HEK293 (cell line): Measurements from ENCODE around the gene BEND4.

Experiments
- CTCF ChIA-PET: fragments of 350-600 bp; formaldehyde crosslinking; extraction: SDS; loops from one replicate; lab custom pipeline; 2021; ENCODE audit warnings: antibody characterized with exemption; lab: Yijun Ruan, JAX
- POLR2A ChIA-PET: fragments of 300-600 bp; formaldehyde crosslinking; extraction: SDS; loops from one replicate; lab custom pipeline; 2020; ENCODE audit warnings: antibody characterized with exemption, inconsistent platforms; lab: Yijun Ruan, JAX
- H3K27ac ChIP-seq: fragments of 200-500 bp; sonication (Bioruptor generic); 2 replicates; pipeline ENCODE4 v1.5.1; 2014; ENCODE audit warnings: low read depth, low read length, control low read depth, inconsistent platforms; ENCODE audit errors: extremely low read depth
- H3K36me3 ChIP-seq, 2 experiments: fragments of 200-500 bp in 1 of 2; sonication (Bioruptor generic) in 1 of 2; 1 replicate in 1 of 2; 2 replicates in 1 of 2; pipeline ENCODE4 v1.5.1; 2014 to 2017; ENCODE audit warnings: inconsistent platforms in 2 of 2, low read length in 2 of 2; ENCODE audit not compliant: control insufficient read depth in 2 of 2, insufficient read depth in 1 of 2
- H3K4me1 ChIP-seq: fragments of 200-500 bp; sonication (Bioruptor generic); 2 replicates; pipeline ENCODE4 v1.5.1; 2014; ENCODE audit warnings: mild to moderate bottlenecking, low read length, inconsistent platforms; ENCODE audit not compliant: control insufficient read depth, insufficient read depth
- H3K4me3 ChIP-seq: 2 replicates; pipeline ENCODE4 v1.5.1; 2011; ENCODE audit warnings: low read depth, mild to moderate bottlenecking, control low read depth, low read length, moderate library complexity
- H3K9me3 ChIP-seq: fragments of 200-500 bp; sonication (Bioruptor generic); 2 replicates; pipeline ENCODE4 v1.5.1; 2014; ENCODE audit warnings: low read depth, low read length, inconsistent platforms; ENCODE audit not compliant: control insufficient read depth, insufficient read depth
- GLI4 ChIP-seq: fragments of 450-650 bp; formaldehyde crosslinking; IDR thresholded peaks from 2 replicates; pipeline ENCODE4 v1.5.1; 2016; ENCODE audit warnings: missing biosample characterization, missing genetic modification characterization
- INSM2 ChIP-seq: fragments of 450-650 bp; formaldehyde crosslinking; IDR thresholded peaks from 2 replicates; pipeline ENCODE4 v1.5.1; 2016; ENCODE audit warnings: missing biosample characterization, missing genetic modification characterization
- PRDM6 ChIP-seq: fragments of 450-650 bp; formaldehyde crosslinking; IDR thresholded peaks from 2 replicates; pipeline ENCODE4 v1.5.1; 2017; ENCODE audit warnings: missing biosample characterization, missing genetic modification characterization
- SALL2 ChIP-seq: fragments of 450-650 bp; formaldehyde crosslinking; IDR thresholded peaks from 2 replicates; pipeline ENCODE4 v1.5.0; 2017; ENCODE audit warnings: missing biosample characterization, mild to moderate bottlenecking, missing genetic modification characterization, borderline replicate concordance
- ZBTB17 ChIP-seq: fragments of 450-650 bp; formaldehyde crosslinking; IDR thresholded peaks from 2 replicates; pipeline ENCODE4 v1.5.1; 2016; ENCODE audit warnings: missing biosample characterization, missing genetic modification characterization
- ZBTB49 ChIP-seq: fragments of 450-650 bp; formaldehyde crosslinking; IDR thresholded peaks from 2 replicates; pipeline ENCODE4 v1.5.1; 2016; ENCODE audit warnings: missing biosample characterization, missing genetic modification characterization, low read depth
- ZNF114 ChIP-seq: fragments of 450-650 bp; formaldehyde crosslinking; IDR thresholded peaks from 2 replicates; pipeline ENCODE4 v1.5.0; 2017; ENCODE audit warnings: missing biosample characterization, missing genetic modification characterization
- ZNF211 ChIP-seq: fragments of 450-650 bp; formaldehyde crosslinking; IDR thresholded peaks from 2 replicates; pipeline ENCODE4 v1.5.1; 2016; ENCODE audit warnings: low read depth, missing biosample characterization, missing genetic modification characterization
- ZNF24 ChIP-seq: fragments of 450-650 bp; formaldehyde crosslinking; IDR thresholded peaks from 2 replicates; pipeline ENCODE4 v1.5.1; 2016; ENCODE audit warnings: missing biosample characterization, missing genetic modification characterization
- ZNF324 ChIP-seq: fragments of 450-650 bp; formaldehyde crosslinking; IDR thresholded peaks from 2 replicates; pipeline ENCODE4 v1.5.1; 2016; ENCODE audit warnings: missing biosample characterization, missing genetic modification characterization
- ZNF335 ChIP-seq: fragments of 450-650 bp; formaldehyde crosslinking; conservative IDR thresholded peaks from 2 replicates; pipeline ENCODE4 v1.5.1; 2016; ENCODE audit warnings: missing biosample characterization, missing genetic modification characterization
- ZNF394 ChIP-seq: fragments of 450-650 bp; formaldehyde crosslinking; IDR thresholded peaks from 2 replicates; pipeline ENCODE4 v1.5.1; 2016; ENCODE audit warnings: missing biosample characterization, missing genetic modification characterization, mild to moderate bottlenecking, moderate library complexity, borderline replicate concordance
- ZNF416 ChIP-seq: fragments of 450-650 bp; formaldehyde crosslinking; IDR thresholded peaks from 2 replicates; pipeline ENCODE4 v1.5.1; 2016; ENCODE audit warnings: missing biosample characterization, missing genetic modification characterization
- ZNF785 ChIP-seq: fragments of 450-650 bp; formaldehyde crosslinking; IDR thresholded peaks from 2 replicates; pipeline ENCODE4 v1.5.1; 2016; ENCODE audit warnings: missing biosample characterization, missing genetic modification characterization
- ZSCAN23 ChIP-seq: fragments of 450-650 bp; formaldehyde crosslinking; IDR thresholded peaks from 2 replicates; pipeline ENCODE4 v1.5.1; 2016; ENCODE audit warnings: missing biosample characterization, missing genetic modification characterization
- ZSCAN30 ChIP-seq: fragments of 450-650 bp; IDR thresholded peaks from 2 replicates; pipeline ENCODE4 v1.5.1; 2018; ENCODE audit warnings: missing biosample characterization, mild to moderate bottlenecking, missing genetic modification characterization, moderate library complexity
- ZXDB ChIP-seq: fragments of 450-650 bp; formaldehyde crosslinking; IDR thresholded peaks from 2 replicates; pipeline ENCODE4 v1.5.1; 2016; ENCODE audit warnings: missing biosample characterization, missing genetic modification characterization

BEND4 gene

GRCh38 chr4:42083816-42084215 lies 68.6 kb downstream of the BEND4 start:
- H3K9me3 ChIP-seq = no peaks in the 10 kb centered on the region
- CTCF ChIA-PET = no interaction called here
- H3K36me3 ChIP-seq = peaks cover 0 to 29% of the 10 kb centered on the region in 2 experiments; a peak in 2 of 3 replicates
- TF ChIP-seq SALL2 (tag by site-specific recombination) = no peak
- TF ChIP-seq ZNF211 = no peak
- no peak for TF ChIP-seq ZNF324 (tag by site-specific recombination)
- TF ChIP-seq ZNF785 (tag by site-specific recombination) = no peak
- no peak for TF ChIP-seq ZNF416 (tag by site-specific recombination)
- TF ChIP-seq ZNF335 (tag by site-specific recombination) = no peak
- no peak for TF ChIP-seq ZNF394 (tag by site-specific recombination)
- no peak for TF ChIP-seq INSM2 (tag by site-specific recombination)
- POLR2A ChIA-PET = no interaction called here
- H3K27ac ChIP-seq = no peak overlapping the region
- H3K4me3 ChIP-seq = no peak overlapping the region
- no peaks in the 10 kb centered on the region for H3K4me1 ChIP-seq

- H3K4me3 ChIP-seq = no peak overlapping the region
- ChIA-PET CTCF (no interaction called here), POLR2A (no interaction called here)
- no peaks in the 10 kb centered on the region for H3K9me3 ChIP-seq
- no peak overlapping the region for H3K27ac ChIP-seq
- peaks cover 0 to 19% of the 10 kb centered on the region in 2 experiments; a peak in 2 of 3 replicates for H3K36me3 ChIP-seq
- TF ChIP-seq ZBTB49 (tag by site-specific recombination) = no peak
- TF ChIP-seq ZSCAN30 (tag by site-specific recombination) = no peak
- no peak for TF ChIP-seq ZNF114 (tag by site-specific recombination)
- no peak for TF ChIP-seq GLI4 (tag by site-specific recombination)
- no peak for TF ChIP-seq ZBTB17 (tag by site-specific recombination)
- no peak for TF ChIP-seq PRDM6 (tag by site-specific recombination)
- TF ChIP-seq ZXDB (tag by site-specific recombination) = no peak
- no peak for TF ChIP-seq ZNF24 (tag by site-specific recombination)
- no peak for TF ChIP-seq ZSCAN23 (tag by site-specific recombination)
- H3K4me1 ChIP-seq = no peaks in the 10 kb centered on the region
These were observed 72.1 kb downstream of the BEND4 start for GRCh38 chr4:42080306-42080705.
